DMS 273 (cell line): ENCODE results near the gene CCDC77.

Source experiments
- DNase-seq: peaks from one replicate; lab custom pipeline; 2025; ENCODE audit not compliant: unreplicated experiment; lab: John Stamatoyannopoulos, UW

Gene CCDC77

DNA sequence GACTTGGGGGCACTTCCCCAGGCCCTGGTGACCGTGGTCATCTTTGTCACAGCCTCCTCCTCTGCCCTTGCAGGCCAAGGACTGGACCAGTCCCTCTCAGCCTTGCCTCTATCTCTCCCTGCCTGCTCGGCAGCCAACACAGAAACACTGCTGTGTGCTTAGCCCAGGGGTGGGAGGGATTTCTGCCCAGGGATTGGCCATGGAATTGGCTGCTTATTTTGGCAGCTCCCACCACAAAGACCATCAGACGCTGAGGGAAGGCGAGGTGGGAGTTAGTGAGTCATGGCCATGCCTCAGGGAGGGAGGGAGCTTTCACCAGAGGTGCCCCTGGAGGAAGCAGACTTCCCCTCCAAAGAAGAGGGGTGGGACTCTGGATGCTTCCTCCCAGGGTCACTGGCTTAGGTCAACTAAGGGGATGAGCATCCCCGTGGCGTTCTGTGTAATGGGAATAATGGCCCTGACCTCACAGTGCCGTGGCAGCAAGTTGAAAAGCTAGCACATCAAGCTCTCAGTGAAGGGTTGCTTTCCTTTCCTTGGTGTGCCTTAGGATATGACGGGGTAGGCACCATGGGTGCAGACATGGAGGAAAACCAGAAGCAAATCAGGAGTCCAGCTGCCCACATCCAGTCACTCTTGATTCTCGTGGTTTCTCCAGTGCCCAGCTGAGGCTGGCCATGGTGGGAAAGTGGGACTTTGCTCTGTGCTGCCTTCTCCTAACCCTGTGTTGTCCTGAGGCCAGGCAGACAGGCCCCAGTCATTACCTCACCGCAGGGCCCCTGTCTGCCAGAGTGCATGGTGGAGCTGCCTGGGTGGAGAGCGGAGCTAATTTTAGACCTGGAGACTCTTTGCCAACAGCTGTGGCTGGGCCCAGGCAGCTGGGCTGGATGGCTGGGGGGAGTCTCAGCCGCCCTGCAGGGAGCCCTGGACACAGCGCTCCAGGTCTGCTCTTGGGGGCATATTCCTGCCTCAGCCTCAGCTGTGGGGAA is 79.7 kb downstream of the CCDC77 start:
- peak; percentile 82 for DNase-seq

DNA sequence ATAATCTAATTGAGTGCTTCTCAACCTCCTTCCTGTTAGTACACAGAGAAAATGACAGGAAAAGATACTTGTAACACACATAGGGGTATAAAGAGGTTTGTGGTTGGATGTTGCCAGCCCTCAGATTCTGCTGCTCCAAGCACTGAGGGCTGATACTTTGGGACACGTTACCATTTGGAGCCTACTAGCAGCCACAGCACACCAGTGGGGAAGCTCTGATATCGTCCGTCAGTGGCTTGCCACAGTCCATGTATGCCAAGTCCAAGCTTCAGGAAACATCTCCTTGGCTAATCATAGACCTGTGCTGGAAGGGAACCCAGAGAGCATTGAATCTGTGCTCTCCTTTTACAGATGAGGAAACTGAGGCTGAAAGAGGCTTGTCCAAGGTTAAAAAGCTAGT is 80.6 kb downstream of the CCDC77 start:
- no peak for DNase-seq

DNA sequence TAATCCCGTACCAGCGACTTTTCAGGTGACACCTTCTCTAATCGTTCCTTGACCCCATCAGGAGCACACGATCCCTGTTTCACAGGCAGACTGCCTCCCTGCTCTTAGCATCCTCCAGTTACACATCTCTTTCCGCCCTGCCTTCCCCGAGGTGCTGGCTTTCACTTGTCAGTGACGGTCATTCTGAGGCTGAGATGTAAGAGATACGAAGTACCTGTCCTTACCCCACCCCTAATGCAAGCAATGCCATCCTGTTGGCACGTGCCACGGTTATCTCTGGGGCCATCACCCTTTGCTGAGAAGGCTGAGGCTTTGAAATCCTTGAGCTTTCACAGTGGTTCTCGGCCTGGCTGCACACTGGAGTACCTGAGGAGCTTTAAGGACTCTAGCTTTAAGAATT is 82.7 kb downstream of the CCDC77 start:
- DNase-seq, result no peak

DNA sequence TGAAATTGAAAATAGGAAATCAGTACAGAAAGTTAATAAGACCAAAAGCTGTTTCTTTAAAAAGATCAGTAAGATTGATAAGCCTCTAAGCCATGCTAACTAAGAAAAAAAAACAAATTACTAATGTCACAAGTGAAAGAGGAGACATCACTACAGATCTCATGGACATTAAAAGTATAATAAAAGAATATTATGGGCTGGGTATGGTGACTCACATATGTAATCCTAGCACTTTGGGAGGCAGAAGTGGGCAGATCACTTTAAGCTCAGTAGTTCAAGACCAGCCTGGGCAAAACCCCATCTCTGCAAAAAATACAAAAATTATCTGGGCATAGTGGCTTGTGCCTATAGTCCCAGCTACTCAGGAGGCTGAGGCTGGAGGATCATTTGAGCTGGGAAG is 88.8 kb downstream of the CCDC77 start:
- DNase-seq, result no peak
